Left cardiac atrium (tissue), 4 donors: ENCODE results near the gene EREG. TPM values are rescaled to one million over a fixed set of nuclear protein-coding genes. Genes with fewer than 3 reads are reported as not detected.

ENCODE experiments used
- ATAC-seq, 2 donors: fragments of 200-7000 bp; cut with Tn5 transposase; one replicate each; pipeline ENCODE4 v1.9.1; 2020; ENCODE audit warnings: mild to moderate bottlenecking in 2 of 2, moderate library complexity in 2 of 2
- DNase-seq: peaks from one replicate; pipeline ENCODE4 v3.0.0-alpha.2; 2020
- intact Hi-C, 2 donors: fragments of 100-400 bp; cut with DNase I; formaldehyde crosslinking; loops; one replicate each; pipeline versions ENCODE4 v1.14.1 to v1.15.1; 2022 to 2023
- long read RNA-seq: library from polyadenylated mRNA; unstranded; transcript quantifications from one replicate; pipeline ENCODE4 v2.0.0, GENCODE V29; 2021
- total RNA-seq, 2 donors: library from RNA; stranded (reverse); fragmentation: NEBNext Ultra II Directional; extraction: Animal tissue kit (Norgen Biotek cat#: 25700); gene quantifications; one replicate each; pipeline ENCODE4 v1.2.1, GENCODE V29; 2021
- donor health status: DM: no; HTN: yes; CAD: no.
- donor health status: DM: no; HTN: yes; CAD: no; lungs with severe emphysema.
- donor health status: DM: yes; HTN: yes; CAD: no.
- donor health status: Dilated cardiomyopathy.

The EREG gene, protein sequence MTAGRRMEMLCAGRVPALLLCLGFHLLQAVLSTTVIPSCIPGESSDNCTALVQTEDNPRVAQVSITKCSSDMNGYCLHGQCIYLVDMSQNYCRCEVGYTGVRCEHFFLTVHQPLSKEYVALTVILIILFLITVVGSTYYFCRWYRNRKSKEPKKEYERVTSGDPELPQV
- total RNA-seq, result 1 to 10 TPM in 1 of 2 donors, under 1 TPM in 1; 0.84 to 2.9 TPM
- long read RNA-seq, full-length matches to known transcripts, result 1 of 1 reads
- long read RNA-seq, partial matches to known transcripts, result 0 of 1 reads
- long read RNA-seq, other reads (novel, unspliced or antisense), result 0 of 1 reads

DNA sequence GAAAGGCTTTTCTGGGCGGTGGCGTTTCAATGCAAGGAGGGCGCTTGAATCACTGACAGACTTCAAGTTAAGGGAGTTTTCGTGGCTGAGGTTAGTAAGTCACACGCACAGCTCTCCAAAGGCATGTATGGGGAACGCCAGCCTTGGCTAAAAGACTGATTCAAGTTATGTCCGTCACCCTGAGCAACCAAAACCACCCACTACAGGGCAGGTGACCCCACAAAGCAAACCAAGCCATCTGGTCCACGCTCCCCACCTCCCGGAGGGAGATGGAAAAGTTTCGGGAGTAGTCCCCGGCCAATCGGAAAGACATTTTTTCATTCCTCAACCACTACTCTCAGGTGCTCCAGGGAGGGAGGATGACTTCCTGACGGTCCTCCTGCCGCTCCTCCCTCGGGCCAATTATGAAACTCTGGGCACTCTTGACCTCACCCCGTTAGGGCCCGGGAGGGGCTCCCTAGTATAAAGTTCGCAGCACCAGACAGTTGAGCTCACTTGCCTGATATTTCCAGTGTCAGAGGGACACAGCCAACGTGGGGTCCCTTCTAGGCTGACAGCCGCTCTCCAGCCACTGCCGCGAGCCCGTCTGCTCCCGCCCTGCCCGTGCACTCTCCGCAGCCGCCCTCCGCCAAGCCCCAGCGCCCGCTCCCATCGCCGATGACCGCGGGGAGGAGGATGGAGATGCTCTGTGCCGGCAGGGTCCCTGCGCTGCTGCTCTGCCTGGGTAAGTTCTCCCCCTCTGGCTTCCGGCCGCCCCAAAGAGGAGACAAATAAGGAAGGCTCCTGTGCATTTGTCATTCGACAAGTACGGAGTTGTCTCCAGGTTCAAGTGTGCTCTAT, at the start of gene EREG:
Gene EREG, plus strand, starts transcription at position 494 of the 840 bp plus-strand sequence. Its CDS starts 164 bp downstream, at position 658.
- intact Hi-C loops, result no loop called here
- DNase-seq (peak; percentile 30), ATAC-seq (peak; percentile 57 to 88)

DNA sequence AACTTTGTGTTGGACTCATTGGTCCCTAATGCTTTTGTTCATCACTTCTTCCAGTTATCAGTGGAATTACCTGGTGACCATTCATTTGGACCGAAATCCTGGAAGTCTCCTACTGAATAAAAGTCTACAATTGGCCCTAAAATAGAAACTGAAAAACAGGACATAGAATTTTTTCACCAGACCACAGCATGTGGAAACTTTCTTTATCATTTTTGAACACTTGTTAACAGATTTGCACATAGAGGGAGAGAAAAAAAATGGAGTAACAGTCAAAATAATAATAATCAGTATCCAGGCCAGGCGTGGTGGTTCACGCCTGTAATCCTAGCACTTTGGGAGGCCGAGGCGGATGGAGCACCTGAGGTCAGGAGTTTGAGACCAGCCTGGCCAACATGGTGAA, 49.6 kb upstream of the EREG start:
- DNase-seq (no peak), ATAC-seq (no peak)
- intact Hi-C loops, result no loop called here

DNA sequence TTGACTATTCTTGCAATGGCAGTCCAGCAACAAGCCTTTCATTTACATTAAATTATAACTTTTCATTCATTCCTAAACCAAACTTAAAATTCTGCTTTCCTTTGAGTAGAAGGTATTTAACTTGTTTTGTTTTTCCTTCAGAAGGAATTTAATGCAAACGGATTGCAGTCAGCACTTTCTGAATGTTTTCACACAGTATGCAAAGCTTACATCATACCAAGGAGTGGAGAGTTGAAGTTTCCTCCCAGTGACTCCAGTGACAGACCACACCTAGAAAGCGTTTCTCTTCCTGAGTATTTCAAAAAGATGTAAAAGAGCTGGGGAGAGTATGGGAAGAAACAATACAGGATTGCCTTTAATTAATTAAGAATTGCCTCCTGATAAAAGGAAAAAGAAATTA, 48.5 kb upstream of the EREG start:
- DNase-seq, result no peak
- intact Hi-C loops, result no loop called here
- no peak for ATAC-seq

DNA sequence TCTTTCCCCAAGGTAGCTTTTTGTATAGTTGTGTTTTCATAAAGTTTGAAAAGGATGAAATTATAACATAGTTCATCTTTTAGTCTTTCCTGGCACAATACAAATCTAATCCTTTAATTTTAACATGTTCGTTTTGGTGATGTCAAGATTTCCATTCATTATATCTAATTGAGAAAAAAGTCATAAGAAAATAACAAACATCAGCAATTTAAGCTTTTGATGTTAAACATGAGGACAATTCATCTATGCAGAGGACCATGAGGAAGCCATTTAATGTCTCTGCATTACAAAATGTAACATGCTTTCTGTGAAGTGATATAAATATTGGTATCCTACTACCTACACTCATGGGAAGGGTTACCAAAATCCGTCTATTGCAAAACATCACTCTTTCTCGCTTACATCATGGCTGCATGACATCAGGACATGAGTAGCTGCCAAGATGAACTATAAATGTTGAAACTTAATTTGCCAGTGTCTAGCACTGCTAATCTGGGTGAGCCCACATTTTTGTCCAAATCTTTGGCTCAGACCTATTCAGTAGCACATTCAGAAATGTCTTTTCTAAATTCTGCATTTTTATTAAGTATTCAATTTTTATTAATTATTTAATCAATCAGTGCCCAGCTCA, 47.2 kb upstream of the EREG start:
- DNase-seq (peak; percentile 27), ATAC-seq (peak; percentile 44 to 48)
- intact Hi-C loops, result no loop called here

DNA sequence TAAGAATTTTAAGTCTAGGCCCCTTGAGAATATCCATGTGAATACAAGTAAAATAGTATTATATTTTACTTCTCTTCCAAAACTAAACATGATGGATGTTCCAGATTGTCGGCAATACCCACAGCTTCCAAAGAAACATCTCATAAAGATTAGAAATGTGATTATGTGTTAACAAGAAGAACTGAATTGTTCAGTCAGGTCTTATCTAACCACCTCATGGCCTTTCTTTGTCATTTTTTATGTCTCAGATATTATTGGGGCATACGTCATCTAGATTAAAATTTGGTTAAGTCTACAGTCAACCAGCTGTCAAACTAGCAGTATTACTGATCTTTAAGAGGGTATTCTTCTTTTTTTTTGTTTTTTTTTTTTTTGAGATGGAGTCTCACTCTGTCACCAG, 46.7 kb upstream of the EREG start:
- ATAC-seq, result no peak
- intact Hi-C loops, result no loop called here

GRCh38 chr4:74319470-74319869, 45.5 kb upstream of the EREG start:
- ATAC-seq, result peak in 1 of 2 donors; percentile 45
- intact Hi-C loops, result no loop called here
- no peak for DNase-seq

More for the DNA sequence above, 46.7 kb upstream of the EREG start:
- no peak for DNase-seq

- ATAC-seq, result peak; percentile 41 to 45
- intact Hi-C loops, result loop anchor here in 1 of 2 donors (2.0 to 5.0 kb wide), 2 partner anchors 302 to 354 kb away; no protein-coding TSS in a partner anchor
Measured at GRCh38 chr4:74320559-74321118, 44.3 kb upstream of the EREG start.

GRCh38 chr4:74322301-74322700, 42.6 kb upstream of the EREG start:
- ATAC-seq, result no peak
- intact Hi-C loops, result loop anchor here in 1 of 2 donors (5.0 kb wide), 1 partner anchor 300 kb away; no protein-coding TSS in a partner anchor
- no peak for DNase-seq

More at GRCh38 chr4:74320559-74321118, 44.3 kb upstream of the EREG start:
- no peak for DNase-seq

- intact Hi-C loops, result loop anchor here in 1 of 2 donors (5.0 kb wide), 1 partner anchor 299 kb away; no protein-coding TSS in a partner anchor
- DNase-seq, result no peak
- ATAC-seq, result no peak
Measured at GRCh38 chr4:74323663-74324062, 41.3 kb upstream of the EREG start.

GRCh38 chr4:74324262-74324661, 40.7 kb upstream of the EREG start:
- ATAC-seq, result no peak
- intact Hi-C loops, result loop anchor here in 1 of 2 donors (5.0 kb wide), 1 partner anchor 298 kb away; no protein-coding TSS in a partner anchor
- no peak for DNase-seq

DNA sequence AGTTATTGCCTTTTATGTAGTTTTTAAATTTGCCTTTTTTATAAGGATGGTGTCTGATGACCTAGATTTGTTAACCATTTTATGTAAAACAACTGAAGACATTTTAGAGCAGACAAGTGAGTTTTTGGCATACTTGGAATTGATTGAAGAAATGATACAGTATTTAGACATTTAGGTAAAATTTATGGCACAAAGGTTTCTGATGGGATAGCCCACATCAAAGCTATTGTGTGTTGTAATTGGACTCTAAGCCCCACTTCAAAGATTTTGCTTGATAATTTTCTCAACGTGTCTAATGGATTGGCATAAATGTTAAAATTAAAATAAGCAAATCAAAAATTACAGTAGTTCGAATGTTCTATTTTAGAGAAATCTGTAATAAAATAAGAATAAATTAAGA, 39.1 kb upstream of the EREG start:
- DNase-seq (no peak), ATAC-seq (no peak)
- intact Hi-C loops, result no loop called here

GRCh38 chr4:74327762-74328161, 37.2 kb upstream of the EREG start:
- intact Hi-C loops, result no loop called here
- DNase-seq (no peak), ATAC-seq (no peak)

- intact Hi-C loops, result no loop called here
- DNase-seq (no peak), ATAC-seq (no peak)
Measured at GRCh38 chr4:74328501-74328900, 36.4 kb upstream of the EREG start.

DNA sequence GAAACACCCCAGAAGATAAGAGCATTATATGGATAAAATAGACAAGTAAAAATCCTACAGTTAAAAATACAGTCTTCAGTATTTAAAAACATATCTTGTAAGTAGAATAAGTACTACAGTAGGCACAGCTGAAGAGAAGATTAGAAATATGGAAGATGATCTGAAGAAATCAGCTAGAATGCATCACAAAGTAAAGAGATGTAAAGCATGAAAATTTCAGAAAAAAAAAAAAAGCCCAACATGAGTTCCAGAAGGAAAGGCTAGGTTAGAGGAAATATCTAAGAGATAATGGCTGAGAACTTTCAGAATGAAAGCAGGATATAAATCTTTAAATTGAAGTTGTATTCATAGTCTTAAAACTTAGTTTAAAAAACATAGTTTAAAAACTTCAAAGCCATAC, 35.6 kb upstream of the EREG start:
- no peak for DNase-seq
- ATAC-seq, result no peak
- intact Hi-C loops, result no loop called here

DNA sequence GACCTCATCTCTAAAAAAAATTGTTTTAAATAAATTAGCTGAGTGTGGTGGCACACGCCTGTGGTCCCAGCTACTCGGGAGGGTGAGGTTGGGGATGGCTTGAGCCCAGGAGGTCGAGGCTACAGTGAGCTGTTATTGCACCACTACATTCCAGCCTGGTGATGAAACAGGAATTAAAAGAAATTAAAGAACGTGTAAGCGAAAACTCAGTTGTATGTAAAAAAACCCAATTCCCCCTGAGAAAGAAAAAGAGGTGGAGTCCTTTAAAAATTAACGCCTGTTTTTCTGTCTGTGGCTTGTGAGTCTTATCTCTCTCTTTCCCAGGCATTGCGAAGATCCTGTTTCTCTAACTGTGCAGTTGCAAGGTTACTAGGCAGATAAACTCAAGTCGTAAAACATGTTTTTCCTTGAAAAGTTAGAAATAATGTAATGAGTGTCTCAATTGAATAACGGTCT, 34.6 kb upstream of the EREG start:
- ATAC-seq (no peak), DNase-seq (no peak)

DNA sequence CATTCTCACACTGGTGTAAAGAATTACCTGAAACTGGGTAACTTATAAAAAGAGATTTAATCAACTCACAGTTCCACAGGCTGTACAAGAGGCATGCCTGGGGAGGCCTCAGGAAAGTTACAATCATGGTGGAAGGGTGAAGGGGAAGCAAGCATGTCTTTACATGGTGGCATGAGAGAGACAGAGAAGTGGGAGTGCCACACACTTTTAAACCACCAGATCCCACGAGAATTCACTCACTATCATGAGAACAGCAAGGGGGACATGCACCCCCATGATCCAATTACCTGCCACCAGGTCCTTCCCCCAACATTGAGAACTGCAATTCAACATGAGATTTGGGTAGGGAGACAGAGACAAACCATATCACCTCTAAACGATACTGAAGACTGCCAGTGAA, 33.7 kb upstream of the EREG start:
- intact Hi-C loops, result no loop called here
- no peak for DNase-seq
- no peak for ATAC-seq

More for the DNA sequence above, 34.6 kb upstream of the EREG start:
- intact Hi-C loops, result no loop called here

DNA sequence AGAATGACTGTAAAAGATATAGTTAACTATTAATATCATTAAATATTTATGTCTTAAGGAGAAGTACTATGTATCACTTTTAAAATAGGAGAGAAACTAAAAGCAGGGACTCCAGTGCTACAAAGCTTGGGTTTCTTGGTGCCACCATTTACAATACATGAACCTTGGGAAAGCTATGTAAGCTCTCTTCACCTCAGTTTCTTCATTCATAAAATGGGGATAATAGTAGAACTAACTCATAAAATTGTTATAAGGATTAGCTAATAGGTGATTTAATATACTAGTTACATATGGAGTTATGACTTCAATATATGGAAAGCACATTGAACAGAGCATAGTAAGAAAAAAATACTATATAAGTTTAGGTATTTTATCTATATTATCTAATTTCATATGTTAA, 33.0 kb upstream of the EREG start:
- DNase-seq, result no peak
- intact Hi-C loops, result no loop called here
- no peak for ATAC-seq

- DNase-seq (no peak), ATAC-seq (no peak)
Measured at GRCh38 chr4:74334636-74335035, 30.3 kb upstream of the EREG start.

DNA sequence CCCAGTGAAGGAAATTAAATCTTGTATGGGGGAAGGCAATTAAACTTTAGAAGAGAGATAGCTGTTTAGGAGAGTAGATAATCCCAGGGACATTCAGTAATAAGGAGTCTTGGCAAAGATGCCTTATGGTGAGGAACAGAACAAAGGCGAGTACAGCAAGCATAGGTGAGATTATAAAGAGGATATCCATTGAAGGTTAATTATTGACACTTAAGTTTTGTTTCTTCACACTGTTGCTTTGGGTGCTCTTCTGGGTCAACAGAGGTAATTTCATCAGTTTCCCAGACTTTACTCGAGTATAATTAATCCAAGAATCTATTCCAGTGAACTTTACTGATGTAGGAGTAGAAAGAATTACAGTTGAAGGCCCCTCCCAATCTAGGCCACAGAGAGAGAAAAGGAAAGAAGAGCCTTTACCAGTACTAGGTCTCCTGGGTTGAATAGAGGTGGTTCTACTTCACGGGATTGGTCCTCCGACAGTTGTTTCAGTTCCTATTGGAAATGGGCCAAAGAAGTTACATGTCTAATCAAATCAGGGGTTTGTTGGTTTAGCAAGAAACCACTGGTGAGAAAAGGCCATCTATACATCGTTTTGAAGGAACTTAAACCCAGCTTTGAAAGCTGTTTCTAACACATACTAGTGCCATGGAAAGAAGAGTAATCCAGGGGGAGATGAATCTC, 29.5 kb upstream of the EREG start:
- DNase-seq (no peak), ATAC-seq (no peak)
- intact Hi-C loops, result no loop called here

More at GRCh38 chr4:74334636-74335035, 30.3 kb upstream of the EREG start:
- intact Hi-C loops, result no loop called here
